Cerebellar nuclear complex (tissue), 1 donor: ENCODE measurements around the gene ARHGAP15.

Source experiments
- DNase-seq, 2 experiments: peaks; one replicate each; lab custom pipeline; 2025; lab: John Stamatoyannopoulos, UW

The ARHGAP15 gene

DNA sequence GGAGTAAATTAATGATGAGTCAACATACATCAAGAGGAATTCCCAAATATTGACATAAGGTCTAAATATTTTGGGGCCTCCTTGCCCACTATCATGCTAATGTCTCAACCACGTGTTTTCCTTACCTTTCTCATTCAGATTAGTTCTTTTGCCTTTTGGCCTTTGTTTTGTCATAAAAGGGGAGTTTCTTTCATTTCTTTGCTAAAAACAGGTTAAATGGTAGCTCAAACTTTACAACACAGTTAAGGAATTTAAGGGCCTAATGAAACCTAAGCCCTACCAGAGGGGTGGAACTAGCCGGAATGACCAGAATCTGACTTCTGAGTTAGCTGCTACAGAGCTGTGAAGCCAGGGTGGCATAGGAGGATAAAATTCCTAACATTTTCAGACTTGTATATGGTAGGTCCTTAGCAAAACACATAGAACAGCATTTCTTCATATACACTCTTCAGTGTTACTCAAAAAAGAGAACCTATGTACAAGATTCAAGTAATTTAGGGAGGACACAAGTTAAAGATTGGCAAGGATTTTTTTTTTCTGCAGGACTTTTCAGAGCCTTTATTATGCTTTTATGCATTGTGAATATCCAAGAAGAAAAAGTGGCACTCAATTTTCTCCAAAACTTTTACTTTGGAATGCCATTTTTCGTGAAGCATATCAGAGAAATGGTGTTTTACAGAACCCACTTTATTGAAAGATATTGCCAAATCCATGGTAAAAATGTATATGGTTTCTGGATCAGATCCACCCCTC, 633.1 kb downstream of the ARHGAP15 start:
- DNase-seq: no peak

- DNase-seq: no peak
These were observed 635.0 kb downstream of the ARHGAP15 start for GRCh38 chr2:143764261-143764660.

GRCh38 chr2:143764706-143765105, 635.5 kb downstream of the ARHGAP15 start:
- no peak for DNase-seq

DNA sequence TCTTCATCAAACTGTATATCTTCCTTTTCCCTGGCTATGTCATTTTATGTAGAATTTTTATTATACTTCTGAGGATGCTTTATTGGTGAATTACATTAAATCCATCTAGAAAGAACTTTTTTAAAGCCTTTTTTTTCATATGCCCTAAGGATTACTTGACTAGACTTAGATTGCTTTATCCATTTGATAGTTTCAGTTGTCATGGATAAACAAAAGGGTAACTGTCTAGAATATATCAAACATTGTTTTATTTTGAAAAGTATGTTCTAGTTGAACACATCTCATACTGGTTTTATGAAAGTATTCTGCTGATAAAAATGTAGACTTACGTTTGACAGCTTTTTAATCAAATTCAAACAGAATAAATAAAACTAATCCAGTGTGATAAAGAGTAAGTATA, 639.8 kb downstream of the ARHGAP15 start:
- DNase-seq: no peak

DNA sequence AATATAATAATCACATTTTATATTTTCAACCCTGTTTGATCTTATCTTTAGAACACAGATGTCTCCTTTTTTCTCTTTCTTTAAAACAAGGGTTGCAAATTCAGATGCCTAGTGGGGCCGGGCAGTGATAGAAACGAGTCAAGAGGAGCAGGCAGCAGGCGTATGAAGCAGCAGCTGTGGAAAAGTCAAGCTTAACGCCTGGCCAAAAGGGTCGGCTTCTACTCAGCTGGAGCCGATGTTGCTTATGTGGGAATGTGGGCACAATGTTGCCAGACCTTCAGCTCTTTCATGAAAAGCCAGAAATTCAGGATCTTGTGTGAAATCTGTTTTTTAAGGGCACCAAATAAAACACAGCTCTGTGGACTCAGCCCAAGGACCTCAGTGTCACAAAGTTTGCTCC, 642.7 kb downstream of the ARHGAP15 start:
- no peak for DNase-seq

GRCh38 chr2:143776526-143777297, 647.5 kb downstream of the ARHGAP15 start:
- DNase-seq: no peak

GRCh38 chr2:143779021-143779420, 649.8 kb downstream of the ARHGAP15 start:
- no peak for DNase-seq

- DNase-seq: no peak
These were observed 657.0 kb downstream of the ARHGAP15 start for GRCh38 chr2:143786026-143786765.

DNA sequence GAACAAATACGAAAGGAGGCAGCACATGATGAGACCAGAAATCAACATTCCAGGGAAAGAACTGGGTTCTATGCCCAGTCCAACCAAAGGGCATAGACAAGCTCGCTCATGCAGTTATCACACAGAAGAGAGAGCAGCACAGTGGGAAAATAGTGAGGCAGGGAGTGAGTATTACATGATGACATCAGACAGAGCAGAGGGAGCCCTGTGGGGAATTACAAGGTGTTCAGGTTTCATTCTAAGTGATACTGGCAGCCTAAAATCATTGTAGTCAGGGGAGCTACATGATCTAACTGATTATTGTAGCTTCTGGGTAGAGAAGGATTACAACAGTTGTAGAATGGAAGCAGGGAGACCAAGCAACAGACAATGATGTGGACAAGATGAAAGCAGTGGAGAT, 658.5 kb downstream of the ARHGAP15 start:
- no peak for DNase-seq

DNA sequence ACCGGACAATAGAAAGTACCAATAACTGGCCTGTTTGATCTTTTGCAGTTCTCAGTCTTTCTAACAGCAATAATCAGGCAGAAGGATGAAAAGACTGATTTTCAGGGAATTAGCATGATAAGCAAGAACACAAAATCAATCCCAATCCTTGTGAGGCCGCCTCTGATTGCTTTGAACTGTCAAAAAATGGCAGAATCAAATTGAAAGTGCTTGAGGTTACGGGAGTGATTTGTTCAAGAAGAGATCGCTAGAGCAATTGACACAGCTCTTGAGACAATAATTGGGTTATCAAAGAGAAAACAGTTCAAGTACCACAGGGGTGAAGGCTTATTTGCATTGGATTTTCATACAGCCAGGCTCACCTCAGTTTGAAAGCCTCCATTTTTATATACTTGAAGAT, 663.4 kb downstream of the ARHGAP15 start:
- DNase-seq: no peak

DNA sequence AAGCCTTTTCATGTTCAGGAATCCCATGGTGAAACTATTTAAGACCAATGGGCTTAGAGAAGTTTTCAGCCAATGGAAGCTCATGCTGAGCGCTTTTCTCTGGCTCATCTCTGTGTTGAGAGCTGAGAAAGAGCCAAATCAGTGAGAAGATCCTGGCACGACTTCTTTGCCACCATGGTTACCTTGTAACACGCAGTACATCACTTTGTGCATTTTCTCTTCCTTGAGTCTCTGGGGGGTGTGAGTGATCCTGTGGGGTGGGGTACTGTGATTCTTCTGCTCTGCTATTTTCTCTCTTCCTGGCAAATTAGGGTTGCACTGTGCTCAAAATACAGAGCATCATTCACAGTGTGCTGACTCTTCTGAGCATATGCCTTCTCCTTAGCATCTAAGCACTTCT, 664.2 kb downstream of the ARHGAP15 start:
- no peak for DNase-seq

DNA sequence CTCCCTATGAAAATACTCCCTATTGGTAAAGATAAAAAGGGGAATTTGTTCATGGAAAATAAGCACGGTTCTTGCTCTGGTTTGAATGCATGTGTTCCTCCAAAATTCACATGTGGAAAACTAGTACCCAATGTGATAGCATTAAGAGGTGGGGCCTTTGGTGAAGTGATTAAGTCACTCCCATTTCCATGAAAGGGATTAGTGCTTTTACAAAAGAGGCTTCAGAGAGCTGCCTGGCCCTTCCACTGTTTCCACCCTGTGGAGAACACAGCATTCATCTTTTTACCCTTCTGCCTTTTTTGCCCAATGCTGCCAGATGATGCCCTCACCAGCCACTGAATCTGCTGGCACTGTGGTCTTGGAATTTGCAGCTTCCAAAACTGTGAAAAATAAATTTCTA, 666.8 kb downstream of the ARHGAP15 start:
- no peak for DNase-seq

GRCh38 chr2:143801561-143801960, 672.3 kb downstream of the ARHGAP15 start:
- DNase-seq: no peak

- no peak for DNase-seq
These were observed 673.0 kb downstream of the ARHGAP15 start for GRCh38 chr2:143802242-143802641.

- DNase-seq: no peak
These were observed 673.8 kb downstream of the ARHGAP15 start for GRCh38 chr2:143802871-143803650.

GRCh38 chr2:143803936-143804335, 674.7 kb downstream of the ARHGAP15 start:
- no peak for DNase-seq

- DNase-seq: no peak
These were observed 676.4 kb downstream of the ARHGAP15 start for GRCh38 chr2:143805666-143806065.

- no peak for DNase-seq
These were observed 678.0 kb downstream of the ARHGAP15 start for GRCh38 chr2:143807192-143807591.

DNA sequence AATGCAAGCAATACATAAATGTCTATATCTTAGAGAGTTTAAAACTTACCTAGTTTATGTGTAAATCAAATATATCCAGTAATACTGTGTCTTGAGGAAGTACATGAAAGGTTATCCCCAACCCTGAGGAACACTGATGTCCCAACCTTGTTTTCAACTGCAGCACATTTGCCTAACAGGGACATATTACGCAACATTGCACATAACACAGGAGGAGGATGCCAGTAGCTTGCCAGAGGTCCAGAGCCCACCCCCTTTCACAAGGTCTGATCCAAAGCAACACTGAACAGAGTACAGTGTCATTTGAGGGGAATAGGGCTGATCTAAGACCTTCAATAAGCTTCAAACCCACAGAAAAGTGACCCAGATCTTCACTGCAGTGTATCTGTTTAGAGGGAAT, 678.5 kb downstream of the ARHGAP15 start:
- no peak for DNase-seq

DNA sequence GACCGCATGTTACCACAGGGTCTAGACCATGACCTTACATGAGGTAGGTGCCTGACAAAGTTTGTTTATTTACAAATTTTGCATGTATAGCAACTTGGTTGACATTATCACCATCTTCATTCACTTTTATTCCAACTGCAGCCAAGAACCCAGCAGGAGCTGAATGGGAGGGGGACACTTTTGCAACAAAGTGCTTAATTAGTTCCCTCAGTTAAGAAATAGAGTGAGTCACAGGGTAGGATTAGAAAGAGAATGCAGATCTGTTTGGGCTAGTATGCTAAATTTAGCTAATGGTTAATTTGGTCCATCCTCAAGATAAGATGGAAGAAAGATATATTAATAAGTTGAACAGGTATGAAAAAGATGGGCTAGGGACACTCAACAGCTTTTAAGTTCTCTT, 678.9 kb downstream of the ARHGAP15 start:
- no peak for DNase-seq

- no peak for DNase-seq
These were observed 685.9 kb downstream of the ARHGAP15 start for GRCh38 chr2:143815082-143815481.

DNA sequence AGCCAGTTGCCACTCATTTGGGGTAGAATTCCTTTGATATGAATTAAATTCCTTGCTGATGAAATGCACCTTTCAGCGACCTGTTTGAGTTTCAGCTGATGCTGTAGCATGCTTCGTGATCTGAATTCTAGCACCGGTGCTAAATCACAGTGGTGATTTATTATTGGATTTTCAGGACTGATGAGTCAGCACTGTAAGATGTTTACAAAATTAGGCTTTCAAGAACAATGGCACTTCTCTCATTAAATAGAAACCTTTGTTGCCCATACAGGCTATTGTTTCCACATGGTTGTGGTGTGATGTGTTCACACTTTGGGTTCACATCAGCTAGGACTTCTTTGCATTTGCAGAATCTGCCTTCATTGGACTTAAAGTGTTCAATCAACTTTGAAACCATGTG, 687.7 kb downstream of the ARHGAP15 start:
- DNase-seq: no peak
